HG02571 (cell line): ENCODE data around the gene NAA15.
"Not testable (repeated sequence)": the region's sequence is repeated elsewhere in the genome, so short reads cannot be mapped to it uniquely, and the experiment has no call there.

ENCODE experiments used
- ATAC-seq: cut with Tn5 transposase; IDR thresholded peaks from one replicate; pipeline ENCODE4 v1.9.1; 2021; ENCODE audit warnings: mild to moderate bottlenecking, moderate library complexity; ENCODE audit not compliant: unreplicated experiment

The NAA15 gene

DNA sequence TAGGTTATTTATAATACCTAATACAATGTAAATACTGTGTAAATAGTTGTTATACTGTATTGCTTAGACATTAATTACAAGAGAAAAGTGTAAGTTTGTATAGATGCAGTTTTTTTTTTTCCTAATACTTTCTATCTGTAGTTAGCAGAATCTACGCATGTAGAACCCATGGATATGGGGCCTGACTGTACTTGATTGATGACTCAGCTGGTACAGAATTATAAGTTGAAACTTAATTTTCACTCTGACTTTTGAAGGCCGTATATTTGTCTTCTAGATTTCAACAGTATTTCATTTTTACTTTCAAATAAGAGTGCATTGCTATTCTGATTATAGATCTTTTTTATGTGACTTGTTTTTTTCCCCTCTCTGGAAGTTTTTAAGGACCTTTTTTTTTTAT is 31.7 kb downstream of the NAA15 start:
- no peak for ATAC-seq

DNA sequence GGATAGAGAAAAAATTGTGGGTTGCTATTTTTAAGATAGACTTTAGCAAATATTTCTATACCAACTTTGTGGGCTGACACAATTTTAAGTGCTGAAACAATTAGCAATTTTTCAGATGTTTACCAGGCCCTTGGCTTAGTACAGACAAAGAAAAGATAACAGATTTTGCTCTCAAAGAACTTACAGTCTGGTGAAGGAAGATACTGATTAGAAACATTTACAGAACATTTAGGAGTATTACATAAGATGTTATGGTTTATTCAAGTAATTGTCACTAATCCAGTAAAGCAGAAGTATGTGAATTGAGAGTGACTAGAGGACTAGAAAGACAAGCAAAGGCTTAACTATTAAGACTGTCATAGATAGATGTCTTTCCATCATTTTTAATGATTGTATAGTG is 36.3 kb downstream of the NAA15 start:
- no peak for ATAC-seq

DNA sequence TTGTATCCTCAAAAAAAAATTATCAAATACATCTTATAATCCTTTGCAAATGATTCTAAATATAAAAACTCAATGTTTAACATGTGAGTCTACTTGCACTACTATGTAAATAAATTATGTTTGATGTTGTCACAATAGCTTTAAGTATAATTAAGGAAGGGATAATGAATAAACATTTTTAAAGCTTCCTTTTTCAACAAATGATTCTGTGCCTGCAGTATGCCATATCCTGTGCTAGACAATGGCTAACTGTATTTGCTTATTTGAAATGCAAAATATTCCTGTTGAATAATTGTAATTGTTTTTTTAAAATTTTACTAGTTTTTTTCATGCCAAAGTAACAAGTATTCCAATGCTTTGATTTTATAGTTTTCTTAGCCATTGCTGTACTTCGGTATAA is 60.0 kb downstream of the NAA15 start:
- no peak for ATAC-seq

DNA sequence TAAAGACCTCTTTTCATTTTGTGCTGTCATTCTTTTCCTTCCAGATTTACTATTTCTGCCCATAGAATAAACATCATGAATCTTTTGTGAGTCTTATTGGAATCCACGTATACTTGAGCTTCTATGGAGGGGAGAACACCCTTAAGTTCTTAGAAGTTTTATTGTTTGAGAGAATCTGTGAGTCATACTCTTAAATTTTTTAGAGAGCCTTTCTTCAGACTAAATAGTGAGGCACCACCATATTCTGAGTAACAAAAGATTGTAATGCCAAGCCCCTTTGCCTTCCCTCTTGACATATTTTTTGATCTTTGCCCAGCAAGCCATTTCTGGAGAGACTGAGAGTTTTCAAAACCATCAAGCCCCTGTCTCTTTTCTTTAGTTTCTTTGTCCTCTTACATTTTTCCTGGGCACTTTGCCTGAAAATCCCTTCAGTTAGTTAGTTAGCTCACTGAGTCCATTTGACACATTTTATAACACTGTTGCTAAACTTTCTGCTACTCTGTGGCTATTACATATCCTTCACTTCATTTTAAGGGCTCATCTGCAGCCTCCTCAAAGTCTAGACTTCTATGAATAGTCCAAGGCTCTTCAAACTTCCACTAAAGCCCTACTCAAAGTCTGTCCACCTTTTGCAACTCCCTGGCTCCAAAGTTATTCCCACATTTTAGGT is 66.3 kb downstream of the NAA15 start:
- no peak for ATAC-seq

DNA sequence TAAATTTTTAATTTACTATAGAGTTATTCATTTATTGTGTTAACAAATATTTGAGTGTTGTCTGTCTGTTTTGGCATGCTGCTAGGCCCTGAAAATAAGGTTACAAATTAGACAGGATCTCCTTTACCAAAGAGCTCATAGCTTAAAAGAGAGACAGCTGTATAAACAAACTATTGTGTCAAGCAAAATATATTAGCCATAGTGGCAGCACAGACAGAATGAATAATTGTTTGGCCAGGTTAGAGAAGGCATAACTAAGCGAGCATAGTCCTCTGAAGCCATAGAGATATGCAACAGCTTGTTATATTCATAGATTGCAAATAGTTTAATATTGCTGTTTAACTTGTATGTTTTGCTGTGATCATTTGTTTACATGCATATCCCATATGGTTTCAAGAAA is 67.7 kb downstream of the NAA15 start:
- no peak for ATAC-seq

DNA sequence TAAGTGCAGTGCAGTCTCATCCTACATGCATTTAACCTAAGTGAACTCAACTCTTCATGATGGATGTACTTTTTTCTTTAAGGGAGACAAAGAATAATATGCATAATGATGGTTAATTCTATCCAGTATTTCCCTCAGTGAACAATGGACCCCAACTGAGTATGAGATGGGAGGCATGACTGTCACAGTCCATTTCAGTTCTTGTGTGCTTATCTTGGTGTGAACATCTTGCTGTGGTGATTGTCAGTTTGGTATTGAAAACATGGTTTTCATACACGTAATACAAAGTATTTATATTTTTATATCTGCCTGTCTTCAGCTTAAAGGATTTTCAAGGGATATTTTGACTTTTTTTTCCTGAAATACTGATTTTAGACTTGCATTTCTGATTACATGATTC is 72.9 kb downstream of the NAA15 start:
- no peak for ATAC-seq

DNA sequence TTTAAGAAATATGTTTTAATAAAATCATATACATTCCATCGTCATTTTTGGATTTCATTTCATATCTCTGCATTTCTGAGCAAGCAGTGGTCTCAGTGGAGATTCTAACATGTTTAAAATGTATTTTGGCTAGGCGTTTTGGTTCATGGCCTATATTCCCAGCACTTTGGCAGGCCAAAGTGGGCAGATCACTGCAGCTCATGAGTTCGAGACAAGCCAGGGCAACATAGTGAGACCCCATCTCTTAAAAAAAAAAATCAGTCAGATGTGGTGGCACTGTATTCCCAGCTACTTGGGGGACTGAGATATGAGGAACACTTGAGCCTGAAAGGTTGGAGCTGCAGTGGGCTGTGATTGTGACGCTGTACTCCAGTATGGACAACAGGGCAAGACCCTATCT is 85.1 kb downstream of the NAA15 start:
- no peak for ATAC-seq

DNA sequence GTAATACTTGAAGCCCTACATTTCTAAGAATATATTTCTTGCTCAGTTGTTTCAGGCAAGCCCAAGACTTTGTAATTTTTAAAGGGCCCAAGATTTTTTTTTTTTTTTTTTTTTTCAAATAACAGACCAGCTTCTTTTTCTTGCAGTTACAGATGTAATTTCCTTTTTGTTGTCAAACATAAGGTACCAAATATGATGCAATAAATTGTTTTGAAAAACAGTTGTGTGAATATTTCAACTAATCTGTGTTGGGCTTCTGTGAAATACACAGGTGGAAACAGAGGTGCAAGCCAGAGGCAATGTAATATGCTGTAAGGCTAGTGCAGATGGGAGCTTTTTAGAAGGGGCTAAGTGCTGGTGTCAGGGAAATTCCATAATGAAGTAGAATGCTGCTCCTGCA is 87.8 kb downstream of the NAA15 start:
- ATAC-seq, result no peak

DNA sequence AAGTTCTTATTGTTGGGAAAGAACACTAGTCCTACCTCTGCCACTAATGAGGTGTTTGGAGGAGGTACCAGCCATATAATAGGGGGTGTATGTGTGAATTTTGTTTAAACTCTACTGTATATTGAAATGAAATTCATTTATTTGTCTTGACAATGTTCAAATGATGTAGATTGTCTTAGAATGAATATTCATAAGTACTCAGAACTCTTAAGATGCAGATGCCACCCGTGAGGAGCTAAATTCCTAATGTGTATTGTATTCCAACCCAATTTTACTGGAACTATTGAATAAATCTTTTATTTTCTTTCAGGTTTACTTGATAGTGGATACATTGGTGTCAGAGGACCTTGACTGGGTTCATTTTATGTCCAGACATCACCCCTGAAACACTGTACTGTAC is 88.7 kb downstream of the NAA15 start:
- ATAC-seq, result no peak

DNA sequence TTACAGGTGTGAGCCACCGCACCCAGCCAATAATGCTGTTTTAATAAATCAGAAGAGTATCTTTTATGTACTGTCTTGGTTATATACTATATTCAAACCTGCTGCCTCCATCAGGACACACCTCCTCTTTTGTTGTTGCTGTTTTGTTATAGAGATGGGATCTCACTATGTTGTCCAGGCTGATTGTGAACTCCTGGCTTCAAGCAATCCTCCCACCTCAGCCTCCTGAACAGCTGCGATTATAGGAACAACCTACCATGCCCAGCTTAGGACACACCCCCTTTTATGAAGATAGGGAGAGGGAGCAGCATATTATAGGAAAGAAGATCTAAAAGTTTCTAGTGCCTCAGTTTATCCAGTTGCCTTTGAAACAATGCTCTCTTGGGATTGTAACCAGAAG is 90.4 kb downstream of the NAA15 start:
- no peak for ATAC-seq

DNA sequence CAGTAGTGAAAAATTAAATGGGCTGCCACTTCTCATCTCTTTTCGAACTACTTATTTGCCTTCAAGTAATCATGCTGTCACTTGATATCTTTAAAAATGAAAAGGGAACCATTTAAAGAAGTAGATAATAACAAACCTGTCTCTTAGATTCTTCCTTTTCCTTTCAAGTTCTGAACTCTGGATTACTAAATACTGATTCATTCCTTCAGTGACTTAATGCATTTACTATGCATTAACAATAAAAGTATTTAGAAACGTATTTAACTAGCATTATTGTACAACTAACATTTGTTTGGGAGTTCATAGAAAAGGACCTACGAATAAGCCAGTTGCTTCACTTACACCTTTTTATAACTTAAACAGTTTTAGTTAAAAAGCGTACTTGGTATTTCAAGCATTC is 91.5 kb downstream of the NAA15 start:
- no peak for ATAC-seq

DNA sequence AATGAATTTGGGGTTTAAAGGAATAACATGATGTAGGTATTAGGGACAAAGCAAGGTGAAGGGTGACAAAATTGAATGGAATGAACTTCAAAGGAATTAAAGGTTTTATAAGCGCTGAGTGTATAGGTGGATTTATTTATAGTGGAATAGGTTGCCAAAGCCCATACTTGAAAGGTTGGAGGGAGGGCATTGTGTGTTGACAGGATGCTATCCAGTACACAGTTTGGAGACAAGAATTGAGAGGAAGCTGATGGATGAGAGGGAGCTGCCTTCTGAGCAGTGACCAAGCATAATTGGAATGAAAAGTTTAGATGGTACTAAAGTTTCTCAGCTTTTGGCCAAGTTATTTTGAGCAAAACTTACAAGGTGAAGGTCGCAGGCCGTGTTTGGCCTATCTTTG is 100.1 kb downstream of the NAA15 start:
- no peak for ATAC-seq

DNA sequence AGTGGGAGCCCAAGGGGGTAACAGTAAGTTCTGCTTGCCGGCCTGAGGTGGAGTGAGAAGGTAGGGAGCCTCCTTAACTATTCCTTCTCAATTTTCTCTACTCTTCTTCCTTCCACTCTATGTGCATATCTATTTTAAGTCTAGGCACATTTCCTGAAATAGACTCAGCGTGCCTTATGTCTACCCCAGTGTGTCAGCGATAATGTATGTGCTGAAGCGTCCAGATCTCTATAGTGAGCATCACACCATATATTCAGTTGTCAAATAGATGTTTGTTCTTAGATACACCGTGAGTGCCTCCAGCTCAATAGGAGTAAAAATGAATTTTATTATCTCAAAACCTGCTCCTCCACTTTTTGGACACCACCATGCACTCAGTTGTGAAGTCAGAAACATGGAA is 101.1 kb downstream of the NAA15 start:
- no peak for ATAC-seq

DNA sequence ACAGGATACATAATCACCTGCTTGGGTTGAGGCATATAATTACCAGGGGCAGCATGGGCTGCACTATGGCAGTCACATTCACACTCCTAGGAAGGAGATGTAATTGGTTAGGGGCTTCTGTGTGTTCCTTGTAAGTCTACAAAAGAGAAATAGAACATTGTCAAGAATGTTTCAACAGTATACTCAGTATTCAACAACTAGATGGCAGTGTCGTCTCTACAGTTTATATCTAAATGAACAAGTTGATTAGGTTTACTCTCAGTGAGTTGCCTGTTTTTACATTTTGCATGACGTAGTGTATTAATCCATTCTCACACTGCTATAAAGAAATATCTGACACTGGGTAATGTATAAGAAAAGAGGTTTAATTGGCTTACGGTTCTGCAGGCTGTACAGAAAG is 102.2 kb downstream of the NAA15 start:
- no peak for ATAC-seq

DNA sequence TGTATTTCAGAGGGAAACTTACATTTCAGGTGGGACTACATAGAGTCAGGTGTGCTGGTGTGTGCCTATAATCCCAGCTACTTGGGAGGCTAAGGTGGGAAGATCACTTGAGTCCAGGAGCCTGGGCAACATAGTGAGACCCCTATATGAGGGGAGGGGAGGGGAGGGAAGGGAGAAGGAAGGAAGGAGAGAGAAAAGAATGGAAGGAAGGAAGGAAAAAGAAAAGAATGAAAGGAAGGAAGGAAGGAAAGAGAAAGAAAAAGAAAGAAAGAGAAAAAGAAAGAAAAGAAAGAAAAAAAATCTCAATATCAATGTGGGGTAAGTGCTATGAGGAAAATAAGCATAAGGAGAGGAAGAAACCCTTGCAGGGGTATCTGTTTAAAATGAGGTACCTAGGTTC is 109.0 kb downstream of the NAA15 start:
- ATAC-seq, result no peak

DNA sequence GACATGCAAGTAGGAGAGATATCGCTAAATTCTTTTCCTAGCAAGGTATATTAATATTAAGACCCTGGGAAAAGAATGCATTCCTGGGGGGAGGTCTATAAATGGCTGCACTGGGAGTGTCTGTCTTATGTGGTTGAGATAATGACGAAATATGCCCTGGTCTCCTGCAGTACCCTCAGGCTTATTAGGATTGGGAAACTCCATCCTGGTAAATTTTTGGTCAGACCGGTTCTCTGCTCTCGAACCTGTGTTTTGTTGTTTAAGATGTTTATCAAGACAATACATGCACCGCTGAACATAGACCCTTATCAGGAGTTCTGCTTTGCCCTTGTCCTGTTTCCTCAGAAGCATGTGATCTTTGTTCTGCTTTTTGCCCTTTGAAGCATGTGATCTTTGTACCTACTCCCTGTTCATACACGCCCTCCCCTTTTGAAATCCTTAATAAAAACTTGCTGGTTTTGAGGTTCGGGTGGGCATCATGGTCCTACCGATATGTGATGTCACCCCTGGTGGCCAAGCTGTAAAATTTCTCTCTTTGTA is 113.4 kb downstream of the NAA15 start:
- ATAC-seq, result not testable (repeated sequence)

DNA sequence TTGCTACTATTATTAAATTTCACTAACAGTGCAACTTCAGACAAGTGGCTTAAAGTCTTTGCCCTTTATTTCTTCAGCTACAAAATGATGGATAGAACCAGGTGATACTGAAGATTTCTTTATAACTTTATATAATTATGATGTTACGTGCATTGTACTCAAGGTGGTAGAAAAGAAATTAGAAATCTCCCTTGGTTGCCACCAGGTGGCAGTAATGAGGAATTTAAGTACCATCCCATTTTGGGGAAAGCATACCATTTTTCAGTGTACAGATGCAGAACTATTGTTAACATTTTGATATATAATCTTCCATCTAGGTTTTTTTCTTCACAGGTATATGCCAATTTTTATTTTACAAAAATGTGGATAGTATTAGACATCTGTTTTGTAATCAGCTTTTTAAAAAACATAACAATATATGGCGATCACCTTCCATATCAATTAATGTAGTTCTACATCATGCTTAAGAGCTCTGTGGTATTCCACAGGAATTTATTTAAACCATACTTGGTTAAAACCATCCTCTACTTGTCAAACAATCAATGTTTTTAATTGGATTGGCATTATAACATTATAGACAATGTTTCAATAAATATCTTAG is 114.9 kb downstream of the NAA15 start:
- ATAC-seq, result no peak

DNA sequence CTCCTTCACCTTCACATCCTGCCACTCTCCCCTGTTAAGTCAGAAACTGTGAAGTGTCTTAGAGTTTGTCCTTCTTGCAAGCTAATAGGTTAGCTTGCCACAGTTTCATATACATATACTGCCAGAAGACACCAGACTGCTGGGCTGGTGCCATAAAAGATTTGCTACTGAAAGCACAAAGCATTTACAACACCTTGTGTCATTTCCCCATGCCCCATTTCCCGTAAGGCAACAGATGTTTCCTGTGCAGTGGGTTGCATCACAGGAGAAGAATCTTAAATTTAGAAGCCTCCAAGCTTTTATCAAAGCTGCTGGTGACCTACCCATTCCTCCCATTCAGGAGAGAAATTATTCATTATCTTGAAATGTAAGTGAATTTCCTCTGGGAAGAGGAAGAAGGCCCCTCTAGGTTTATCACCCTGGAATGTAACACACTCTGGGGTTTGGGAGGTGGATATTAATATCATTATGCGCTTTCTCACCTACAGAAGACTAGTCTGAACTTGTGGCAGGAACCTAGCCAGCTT is 118.1 kb downstream of the NAA15 start:
- peak; percentile 51 for ATAC-seq

DNA sequence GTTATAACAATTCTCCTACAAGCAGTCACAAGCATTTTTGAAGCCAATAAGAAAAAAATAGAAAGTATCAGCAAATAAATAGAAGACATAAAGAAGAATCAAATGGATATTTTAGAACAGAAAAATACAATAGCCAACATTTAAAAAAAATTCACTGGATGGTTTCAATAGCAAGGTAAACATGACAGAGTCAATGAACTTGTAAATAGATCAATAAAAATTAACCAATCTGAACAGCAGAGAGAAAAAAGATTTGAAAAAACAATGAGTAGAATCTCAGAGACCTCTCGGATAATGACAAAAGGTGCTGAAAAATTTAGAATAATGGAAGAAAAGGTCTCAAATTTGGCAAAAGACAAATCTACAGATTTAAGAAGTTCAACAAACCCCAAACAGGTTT is 119.3 kb downstream of the NAA15 start:
- ATAC-seq, result no peak

DNA sequence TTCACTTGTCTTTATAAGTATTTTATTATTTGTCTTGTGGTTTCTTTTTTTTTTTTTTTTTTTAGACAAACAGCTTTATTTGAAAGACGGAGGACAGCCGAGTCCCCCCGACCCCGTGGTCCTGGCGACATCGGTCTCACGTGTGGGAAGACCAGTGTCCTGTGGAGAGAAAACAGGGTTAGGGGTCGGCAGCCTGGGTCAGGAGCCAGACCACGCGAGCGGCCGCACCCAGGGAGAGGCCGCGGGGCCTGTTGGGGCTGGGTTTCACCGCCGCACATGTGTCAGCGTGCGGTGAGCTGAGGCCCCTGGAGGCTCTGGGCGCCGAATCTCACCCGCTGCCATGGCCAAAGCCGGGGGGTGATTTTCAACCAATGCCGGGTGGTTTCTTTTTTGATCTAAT is 134.8 kb downstream of the NAA15 start:
- ATAC-seq, result no peak

DNA sequence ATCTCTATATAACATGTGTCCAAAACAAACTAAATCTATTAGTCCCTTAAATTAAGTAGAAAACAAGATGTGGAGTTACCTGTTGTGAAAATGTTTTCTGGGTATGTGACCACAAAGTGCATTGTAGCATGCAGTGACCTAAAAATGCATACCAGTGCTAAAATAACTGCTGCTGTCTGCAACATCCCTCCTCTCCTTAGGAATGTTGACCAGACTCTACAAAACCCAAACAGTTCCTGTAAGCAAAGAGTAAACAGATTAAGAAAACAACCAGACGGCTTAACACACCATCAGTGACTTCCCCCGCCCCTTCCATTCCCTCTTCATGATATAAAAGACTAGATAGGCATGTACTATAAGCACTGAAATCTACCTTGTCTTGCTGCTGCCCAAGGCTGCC is 136.8 kb downstream of the NAA15 start:
- no peak for ATAC-seq

DNA sequence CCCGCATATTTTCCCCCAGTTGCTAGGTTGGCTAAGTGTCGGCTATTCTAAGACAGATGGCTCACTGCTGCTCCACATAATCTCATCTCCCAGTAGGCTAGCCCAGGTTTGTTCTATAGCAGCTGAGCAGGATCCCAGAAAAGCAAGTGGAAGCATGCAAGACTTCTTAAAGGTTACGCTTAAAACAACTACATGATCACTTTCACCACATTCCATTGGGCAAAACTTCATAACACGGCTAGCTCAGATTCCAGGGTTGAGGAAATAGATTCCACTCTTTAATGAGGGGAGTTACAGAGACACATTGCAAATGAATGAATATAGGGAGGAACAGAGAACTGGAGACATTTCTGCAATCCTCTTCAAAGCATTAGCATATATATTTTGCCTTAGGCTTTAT is 139.7 kb downstream of the NAA15 start:
- no peak for ATAC-seq

DNA sequence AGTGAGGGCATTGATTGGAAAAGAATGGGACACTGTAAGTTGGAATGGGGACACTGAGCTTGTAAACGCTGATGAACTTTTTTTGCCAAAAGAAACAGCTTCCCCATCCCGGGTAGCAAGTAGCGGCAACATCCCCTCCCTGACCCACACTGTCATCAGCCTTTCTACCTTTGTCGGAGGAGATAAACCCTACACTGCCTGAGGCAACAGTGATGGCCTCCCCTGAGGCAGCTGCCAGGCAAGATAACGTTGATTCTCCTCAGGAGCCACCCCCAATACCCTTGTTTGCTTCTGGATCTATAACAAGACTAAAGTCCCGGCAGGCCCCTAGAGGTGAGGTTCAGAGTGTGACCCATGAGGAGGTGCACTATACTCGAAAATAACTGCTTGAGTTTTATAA is 142.4 kb downstream of the NAA15 start:
- ATAC-seq, result no peak
